Esophagus (tissue), 2 donors: ENCODE results near the gene ZBTB39. TPM values are rescaled to one million over a fixed set of nuclear protein-coding genes. Genes with fewer than 3 reads are reported as not detected.

ENCODE experiments used
- H3K27ac ChIP-seq, 2 donors: one replicate each; pipeline ENCODE4 v1.5.1; 2013; ENCODE audit warnings: low read depth in 2 of 2, mild to moderate bottlenecking in 2 of 2, inconsistent platforms in 1 of 2, low read length in 1 of 2, moderate library complexity in 1 of 2
- H3K27me3 ChIP-seq, 2 donors: one replicate each; pipeline ENCODE4 v1.6.1; 2013; ENCODE audit warnings: low read length in 2 of 2, control low read depth in 1 of 2, mild to moderate bottlenecking in 1 of 2; ENCODE audit not compliant: insufficient read depth in 2 of 2, control insufficient read depth in 1 of 2
- H3K36me3 ChIP-seq, 2 donors: one replicate each; pipeline ENCODE4 v1.6.1; 2013; ENCODE audit warnings: low read length in 1 of 2; ENCODE audit not compliant: control insufficient read depth in 2 of 2, insufficient read depth in 2 of 2
- H3K4me1 ChIP-seq, 2 donors: one replicate each; pipeline ENCODE4 v1.6.1; 2013; ENCODE audit warnings: low read length in 1 of 2; ENCODE audit not compliant: control insufficient read depth in 2 of 2, insufficient read depth in 2 of 2
- H3K4me3 ChIP-seq, 2 donors: one replicate each; pipeline ENCODE4 v1.5.1; 2013; ENCODE audit warnings: low read length in 2 of 2, mild to moderate bottlenecking in 2 of 2, low read depth in 1 of 2, moderate library complexity in 1 of 2
- H3K9me3 ChIP-seq, 2 donors: one replicate each; pipeline ENCODE4 v1.6.1; 2013; ENCODE audit warnings: mild to moderate bottlenecking in 2 of 2, low read depth in 1 of 2, low read length in 1 of 2, moderate library complexity in 1 of 2; ENCODE audit not compliant: control insufficient read depth in 2 of 2, insufficient read depth in 1 of 2
- WGBS, 2 donors: extraction: QIAGEN DNeasy Blood & Tissue Kit; methylation state at CpG; one replicate each; pipeline ENCODE4 v1.1.7; 2013; 5-methylcytosine and 5-hydroxymethylcytosine counted together
- polyA plus RNA-seq, 2 donors: library from polyadenylated mRNA; stranded (reverse); fragments of 200-250 nt; gene quantifications; one replicate each; pipeline ENCODE4 v1.2.3, GENCODE V29; 2013
- donor health status: healthy with polysubstance abuse.
- donor health status: Bipolar disorder and iron deficiency.

Gene ZBTB39
- polyA plus RNA-seq, 2 donors: 1.2 to 1.4 TPM

- H3K9me3 ChIP-seq: no peaks in the 10 kb centered on the region
- peaks cover 4% of the 10 kb centered on the region in 2 donors for H3K4me1 ChIP-seq
- no peak overlapping the region for H3K4me3 ChIP-seq
- H3K36me3 ChIP-seq: no peaks in the 10 kb centered on the region
- 60 to 73% methylated on average over 9 to 10 of the region's 10 CpGs for WGBS, 2 donors
- no peaks in the 10 kb centered on the region for H3K27me3 ChIP-seq
- no peak overlapping the region for H3K27ac ChIP-seq
Observed at GRCh38 chr12:57046947-57047890, 40.9 kb upstream of the ZBTB39 start.

GRCh38 chr12:57046086-57046791, 39.9 kb upstream of the ZBTB39 start:
- Histone ChIP-seq H3K4me3 (no peak overlapping the region), H3K36me3 (no peaks in the 10 kb centered on the region), H3K27ac (no peak overlapping the region), H3K4me1 (peaks cover 4% of the 10 kb centered on the region in 2 donors), H3K27me3 (no peaks in the 10 kb centered on the region), H3K9me3 (no peaks in the 10 kb centered on the region)
- 64 to 73% methylated on average over 6 of the region's 6 CpGs for WGBS, 2 donors

- Histone ChIP-seq H3K27ac (no peak overlapping the region), H3K9me3 (no peaks in the 10 kb centered on the region), H3K4me1 (peaks cover 3 to 4% of the 10 kb centered on the region in 2 donors), H3K36me3 (no peaks in the 10 kb centered on the region), H3K27me3 (no peaks in the 10 kb centered on the region), H3K4me3 (no peak overlapping the region)
- WGBS, 2 donors: 95% methylated on average over 3 of the region's 3 CpGs
Observed at GRCh38 chr12:57044889-57045288, 38.5 kb upstream of the ZBTB39 start.

GRCh38 chr12:57044468-57044867, 38.1 kb upstream of the ZBTB39 start:
- H3K27ac ChIP-seq: no peak overlapping the region
- H3K4me3 ChIP-seq: no peak overlapping the region
- H3K27me3 ChIP-seq: no peaks in the 10 kb centered on the region
- H3K4me1 ChIP-seq: peaks cover 2 to 4% of the 10 kb centered on the region in 2 donors
- WGBS, 2 donors: 82 to 84% methylated on average over 6 of the region's 6 CpGs
- no peaks in the 10 kb centered on the region for H3K9me3 ChIP-seq
- no peaks in the 10 kb centered on the region for H3K36me3 ChIP-seq

GRCh38 chr12:57042695-57043094, 36.3 kb upstream of the ZBTB39 start:
- Histone ChIP-seq H3K27me3 (no peaks in the 10 kb centered on the region), H3K36me3 (no peaks in the 10 kb centered on the region), H3K4me3 (no peak overlapping the region), H3K27ac (no peak overlapping the region), H3K4me1 (peaks cover 2 to 4% of the 10 kb centered on the region in 2 donors), H3K9me3 (no peaks in the 10 kb centered on the region)
- WGBS, 2 donors: 95 to 97% methylated on average over 2 of the region's 2 CpGs

GRCh38 chr12:57040750-57041149, 34.4 kb upstream of the ZBTB39 start:
- H3K27ac ChIP-seq: no peak overlapping the region
- H3K9me3 ChIP-seq: no peaks in the 10 kb centered on the region
- 66 to 74% methylated on average over 2 of the region's 2 CpGs for WGBS, 2 donors
- no peaks in the 10 kb centered on the region for H3K27me3 ChIP-seq
- peaks cover 0 to 2% of the 10 kb centered on the region in 2 donors for H3K4me1 ChIP-seq
- no peak overlapping the region for H3K4me3 ChIP-seq
- no peaks in the 10 kb centered on the region for H3K36me3 ChIP-seq

GRCh38 chr12:57040211-57040610, 33.9 kb upstream of the ZBTB39 start:
- Histone ChIP-seq H3K27me3 (no peaks in the 10 kb centered on the region), H3K27ac (no peak overlapping the region), H3K9me3 (no peaks in the 10 kb centered on the region), H3K36me3 (no peaks in the 10 kb centered on the region), H3K4me1 (peaks cover 0 to 2% of the 10 kb centered on the region in 2 donors), H3K4me3 (no peak overlapping the region)
- WGBS, 2 donors: 90 to 91% methylated on average over 4 of the region's 4 CpGs

- H3K9me3 ChIP-seq: no peaks in the 10 kb centered on the region
- no peak overlapping the region for H3K27ac ChIP-seq
- peaks cover 0 to 2% of the 10 kb centered on the region in 2 donors for H3K4me1 ChIP-seq
- WGBS, 2 donors: 83 to 85% methylated on average over 9 of the region's 9 CpGs
- H3K36me3 ChIP-seq: no peaks in the 10 kb centered on the region
- H3K27me3 ChIP-seq: no peaks in the 10 kb centered on the region
- H3K4me3 ChIP-seq: no peak overlapping the region
Observed at GRCh38 chr12:57039016-57039798, 32.9 kb upstream of the ZBTB39 start.

- Histone ChIP-seq H3K27ac (no peak overlapping the region), H3K4me1 (no peaks in the 10 kb centered on the region), H3K36me3 (no peaks in the 10 kb centered on the region), H3K27me3 (no peaks in the 10 kb centered on the region), H3K4me3 (no peak overlapping the region), H3K9me3 (no peaks in the 10 kb centered on the region)
- WGBS, 2 donors: 71 to 77% methylated on average over 3 of the region's 3 CpGs
Observed at GRCh38 chr12:57037264-57037663, 30.9 kb upstream of the ZBTB39 start.
